HTR-8/SVneo (cell line): Measurements from ENCODE around the gene PRRX1.

Experiments used
- DNase-seq: peaks from one replicate; pipeline ENCODE4 v3.0.0; 2011; ENCODE audit warnings: low spot score, mixed read lengths; ENCODE audit not compliant: insufficient read length
- FAIRE-seq: peaks from 2 replicates; lab custom pipeline; 2011; peaks lifted over from hg19 to GRCh38; lab: Jason Lieb, UNC

Gene PRRX1

DNA sequence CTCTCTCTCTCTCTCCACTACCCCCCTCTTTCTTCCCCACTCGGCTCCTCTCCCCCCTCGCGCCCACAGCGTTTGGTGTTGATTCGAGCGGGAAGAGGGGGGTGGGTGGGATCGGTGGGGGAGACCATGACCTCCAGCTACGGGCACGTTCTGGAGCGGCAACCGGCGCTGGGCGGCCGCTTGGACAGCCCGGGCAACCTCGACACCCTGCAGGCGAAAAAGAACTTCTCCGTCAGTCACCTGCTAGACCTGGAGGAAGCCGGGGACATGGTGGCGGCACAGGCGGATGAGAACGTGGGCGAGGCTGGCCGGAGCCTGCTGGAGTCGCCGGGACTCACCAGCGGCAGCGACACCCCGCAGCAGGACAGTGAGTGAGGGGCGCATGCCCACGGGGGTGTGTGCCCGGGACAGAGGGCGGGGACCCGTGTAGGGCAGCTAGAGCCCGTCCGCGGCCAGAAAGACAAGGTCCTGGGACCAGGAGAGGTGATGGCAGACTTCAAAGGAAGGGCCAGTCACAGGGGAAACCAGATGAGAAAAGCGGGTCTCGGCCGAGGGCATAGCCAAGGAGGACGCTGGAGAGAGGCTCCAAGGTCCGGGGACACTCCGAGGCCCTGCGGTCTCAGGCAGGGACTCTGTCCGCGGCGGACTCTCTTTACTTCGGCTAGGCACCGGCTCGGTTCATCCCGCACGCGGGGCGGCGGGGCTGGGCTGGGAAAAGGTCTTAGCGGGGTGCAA is at the start of gene PRRX1:
PRRX1 (plus strand) TSS at position 39 of the 735 bp plus-strand sequence; CDS start at position 127, 88 bp downstream.
- FAIRE-seq (no peak), DNase-seq (peak; percentile 28)

- no peak for FAIRE-seq
- DNase-seq, result no peak
Measured at GRCh38 chr1:170617591-170618330, 46.2 kb upstream of the PRRX1 start.

DNA sequence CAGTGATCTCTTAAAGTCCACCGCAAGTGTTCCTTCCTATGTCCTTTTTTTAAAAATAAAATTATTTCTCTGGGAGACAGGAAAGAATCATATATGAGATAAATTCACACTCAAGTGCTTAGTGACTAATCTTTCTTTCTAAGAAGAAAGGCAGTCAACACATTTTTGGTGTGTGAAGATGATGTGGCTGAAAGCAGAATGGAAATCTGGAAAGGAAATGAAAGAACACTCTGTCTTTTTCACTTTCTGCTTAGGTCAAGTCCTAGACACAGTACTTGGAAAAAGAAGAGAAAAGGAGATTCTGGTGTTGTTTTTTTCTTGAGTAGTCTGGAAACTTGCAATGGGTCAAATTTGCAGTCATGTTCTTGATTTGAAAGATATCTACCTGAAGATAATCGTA is 45.5 kb upstream of the PRRX1 start:
- FAIRE-seq (no peak), DNase-seq (no peak)

GRCh38 chr1:170619241-170620028 is 44.5 kb upstream of the PRRX1 start:
- DNase-seq (no peak), FAIRE-seq (no peak)

DNA sequence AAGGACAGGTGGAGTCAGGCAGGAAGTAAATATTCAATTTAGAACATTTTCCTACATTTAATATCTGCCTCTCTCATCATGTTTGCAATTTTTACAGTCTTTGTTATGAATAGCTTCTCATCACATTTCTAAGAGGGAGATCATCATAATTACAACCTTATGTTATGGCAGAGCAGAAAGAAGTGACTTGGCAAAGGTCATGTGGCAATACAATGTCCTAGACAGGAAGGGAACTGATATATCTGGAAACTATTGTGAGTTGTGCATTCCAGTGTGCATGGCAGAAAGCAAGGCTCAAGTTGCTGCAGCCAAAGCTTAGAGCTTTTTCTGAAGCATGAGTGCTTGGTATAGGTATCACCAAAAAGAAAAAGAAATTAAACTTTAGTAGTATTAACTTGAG is 43.8 kb upstream of the PRRX1 start:
- DNase-seq (no peak), FAIRE-seq (no peak)

DNA sequence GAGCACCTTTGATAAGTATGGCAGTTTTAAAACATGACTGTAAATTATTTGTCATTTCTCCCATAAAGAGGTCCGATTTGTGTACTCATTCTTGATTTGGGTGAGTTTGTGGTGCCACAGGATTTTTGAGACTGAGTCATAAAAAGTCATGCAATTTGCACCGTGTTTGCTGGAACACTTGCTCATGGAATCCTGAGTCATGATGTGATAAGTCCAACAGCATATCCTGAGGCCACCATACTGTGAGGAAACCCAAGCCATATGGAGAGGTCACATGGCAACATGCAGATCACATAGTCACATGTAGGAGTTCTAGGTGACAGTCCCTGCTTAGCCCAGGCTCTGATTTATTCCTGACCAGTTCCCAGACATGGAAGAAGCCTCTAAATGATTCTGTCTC is 40.8 kb upstream of the PRRX1 start:
- no peak for DNase-seq

GRCh38 chr1:170624146-170624545 is 39.8 kb upstream of the PRRX1 start:
- DNase-seq, result no peak
- FAIRE-seq, result no peak

More for the DNA sequence above, 40.8 kb upstream of the PRRX1 start:
- no peak for FAIRE-seq

DNA sequence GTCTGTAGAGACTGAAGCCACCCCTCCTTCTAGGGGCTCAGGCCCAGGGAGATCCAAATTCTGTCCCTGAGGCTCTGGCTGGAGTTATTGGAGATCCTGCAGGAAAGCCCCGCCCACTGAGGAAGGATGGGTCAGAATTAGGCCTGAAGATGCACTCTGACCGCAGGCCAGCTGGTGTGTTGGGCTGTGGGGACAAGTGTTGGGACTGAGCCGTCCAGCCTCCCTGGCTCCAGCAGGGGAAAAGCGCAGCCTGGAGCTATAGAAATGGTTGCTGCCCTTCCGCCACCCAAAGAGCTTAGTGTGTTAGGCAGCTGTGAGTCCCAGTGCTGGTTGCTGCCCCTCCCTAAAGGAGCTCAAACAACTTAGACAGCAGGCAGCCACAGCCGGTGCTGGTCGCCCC is 33.0 kb upstream of the PRRX1 start:
- FAIRE-seq (no peak), DNase-seq (no peak)

DNA sequence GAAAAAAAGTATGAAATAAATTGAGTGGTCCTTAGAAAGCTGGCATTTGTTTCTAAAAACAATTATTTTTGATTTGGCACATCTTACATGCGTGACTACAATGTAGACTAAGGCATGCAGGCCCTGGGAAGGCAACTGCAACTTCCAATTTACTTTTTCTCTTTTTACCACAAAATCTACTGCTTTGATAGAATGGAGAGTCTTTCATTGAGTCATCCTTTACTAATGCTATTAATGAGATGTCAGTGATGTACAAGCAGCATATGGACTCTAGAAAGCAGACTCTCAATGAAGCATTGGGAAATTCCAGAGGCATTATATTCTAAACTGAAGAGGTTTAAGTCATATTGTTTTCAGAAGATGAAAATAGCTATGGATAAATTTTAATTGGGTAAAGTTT is 29.6 kb upstream of the PRRX1 start:
- DNase-seq (no peak), FAIRE-seq (peak; percentile 4)

DNA sequence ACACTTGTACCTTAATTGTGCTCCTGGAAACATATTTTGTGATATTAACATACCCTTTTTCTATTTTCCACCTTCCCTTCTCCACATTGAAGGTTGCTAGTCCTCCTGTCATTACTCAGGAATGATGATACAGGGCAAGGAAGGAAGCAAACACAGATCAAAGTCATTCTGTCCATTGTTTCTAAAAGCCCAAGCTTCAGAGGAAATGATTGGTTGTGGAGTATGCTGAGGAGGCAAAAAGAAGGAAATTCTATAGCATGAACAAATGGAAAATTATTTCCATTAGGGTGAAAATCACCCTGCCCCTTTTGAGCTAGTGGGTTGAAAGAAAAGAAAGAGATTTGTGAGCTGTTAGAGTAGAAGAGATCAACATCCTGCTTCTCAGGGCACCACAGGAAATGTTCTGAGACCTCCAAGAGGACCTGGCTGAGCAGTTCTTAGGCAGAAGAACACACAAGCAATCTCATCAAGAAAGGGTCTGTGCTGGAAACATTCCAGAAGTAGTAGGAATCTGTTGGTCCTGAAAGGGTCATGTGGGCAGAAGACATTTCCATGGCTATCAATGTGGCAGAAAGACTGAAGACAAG is 29.0 kb upstream of the PRRX1 start:
- no peak for DNase-seq
- FAIRE-seq, result no peak

DNA sequence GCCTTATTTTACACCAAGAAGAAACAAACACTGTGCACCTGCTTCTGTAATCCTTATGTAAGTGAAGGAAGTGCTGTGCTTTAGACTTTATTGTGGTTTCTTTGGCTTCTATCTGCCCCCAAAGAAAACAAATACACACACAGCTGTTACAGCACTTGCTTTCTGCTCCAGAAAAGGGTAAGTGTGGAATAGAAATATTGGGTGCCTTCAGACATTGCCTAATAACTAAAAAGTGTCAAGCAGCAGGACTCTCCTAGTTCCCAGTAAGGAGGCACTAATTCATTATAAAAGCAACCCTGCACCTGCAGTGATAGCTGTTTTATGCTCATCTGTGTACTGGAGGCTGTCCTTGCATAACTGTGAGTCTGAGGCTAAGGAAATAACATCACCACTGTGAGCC is 23.4 kb upstream of the PRRX1 start:
- no peak for FAIRE-seq
- no peak for DNase-seq

- no peak for DNase-seq
- FAIRE-seq, result no peak
Measured at GRCh38 chr1:170657275-170657853, 6.6 kb upstream of the PRRX1 start.

GRCh38 chr1:170659399-170660035 is 4.4 kb upstream of the PRRX1 start:
- FAIRE-seq, result no peak
- DNase-seq, result no peak

GRCh38 chr1:170660281-170660713 is 3.6 kb upstream of the PRRX1 start:
- no peak for DNase-seq
- FAIRE-seq, result no peak

DNA sequence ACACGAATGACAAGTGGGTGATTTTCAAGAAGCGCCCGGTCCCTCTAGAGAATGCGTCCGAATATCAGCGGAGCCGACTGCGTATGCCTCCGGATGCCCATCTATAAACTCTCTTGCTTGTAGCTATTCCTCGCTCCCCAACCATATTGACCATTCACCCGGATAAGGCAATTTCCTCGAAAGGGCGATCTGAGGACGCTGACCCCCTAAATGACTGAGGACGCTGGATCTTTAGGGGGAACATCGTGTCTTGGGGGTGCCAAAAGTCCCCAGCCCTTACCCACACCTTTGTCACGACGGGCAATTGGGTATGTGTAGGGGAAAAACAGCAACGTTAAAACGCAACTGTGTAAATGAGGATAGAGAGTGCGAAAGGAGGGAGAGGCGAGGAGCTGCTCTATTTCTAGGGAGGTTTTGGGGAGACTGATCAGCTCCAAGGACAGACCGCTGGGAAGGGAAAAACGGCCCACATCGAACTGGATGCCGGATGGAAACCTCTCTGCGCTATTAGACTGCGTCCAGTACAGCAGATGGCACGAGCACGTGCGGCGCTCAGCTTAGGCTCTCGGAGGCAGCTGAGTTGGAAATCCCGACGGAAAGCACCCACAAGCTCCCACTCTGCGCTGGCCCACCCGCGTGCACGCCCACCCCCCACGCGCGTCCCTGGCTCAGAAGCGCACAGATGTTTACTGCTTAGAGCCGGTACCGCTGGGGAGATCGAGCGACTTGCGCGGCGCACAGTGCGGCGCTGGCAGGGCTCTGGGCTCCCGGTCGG is 2.9 kb upstream of the PRRX1 start:
- DNase-seq (no peak), FAIRE-seq (no peak)

- DNase-seq, result no peak
- no peak for FAIRE-seq
Measured at GRCh38 chr1:170661646-170662411, 2.1 kb upstream of the PRRX1 start.

DNA sequence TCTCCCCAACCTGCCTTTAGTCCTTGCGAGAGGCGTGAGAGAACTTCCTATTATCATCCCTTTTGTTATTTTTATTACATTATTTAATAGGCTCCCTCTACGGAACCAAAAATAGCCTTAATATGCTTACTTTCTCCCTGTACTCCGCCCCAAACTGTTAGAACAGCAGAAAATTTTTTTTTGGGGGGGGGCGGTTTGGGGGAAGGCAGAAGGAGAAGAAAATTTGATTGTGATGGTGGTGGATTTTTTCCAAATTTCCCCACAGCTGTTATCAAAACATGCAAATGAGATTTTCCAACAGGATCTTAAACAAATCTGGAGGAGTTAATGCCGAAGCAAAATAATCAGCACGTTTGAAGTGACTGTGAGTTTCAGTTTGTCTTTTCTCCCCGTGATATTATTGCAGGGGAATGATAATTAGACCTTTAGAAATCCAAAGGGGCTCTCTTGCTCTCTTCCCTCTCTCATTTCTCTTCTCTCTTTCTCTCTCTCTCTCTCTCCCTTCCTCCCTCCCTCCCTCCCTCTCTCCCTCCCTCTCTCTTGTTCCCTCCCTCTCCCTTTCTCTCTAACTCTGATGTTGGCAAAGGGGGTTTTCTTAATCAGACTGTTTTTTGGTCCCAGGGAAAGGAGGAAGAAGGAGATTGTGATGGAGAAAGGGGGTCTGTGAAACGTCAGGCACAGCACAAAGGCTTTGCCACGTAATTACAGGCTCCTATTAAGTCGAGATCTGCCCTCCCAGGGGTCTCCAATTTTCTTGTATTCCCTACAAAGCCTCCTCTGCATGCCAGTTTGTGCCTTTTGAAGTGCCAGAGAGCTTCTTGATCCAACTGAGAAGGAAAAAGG is 1.1 kb upstream of the PRRX1 start:
- FAIRE-seq (no peak), DNase-seq (no peak)
